ENCODE data around the gene LSM7. TPM values are rescaled to one million over a fixed set of nuclear protein-coding genes. Genes with fewer than 3 reads are reported as not detected.

The LSM7 gene
- total and polyA plus RNA-seq, 9 of the 15 experiments (the other 6 are each of a cell fraction or from before 2014, with no cell fraction given) = 40.5 to 690 (median 265) TPM

DNA sequence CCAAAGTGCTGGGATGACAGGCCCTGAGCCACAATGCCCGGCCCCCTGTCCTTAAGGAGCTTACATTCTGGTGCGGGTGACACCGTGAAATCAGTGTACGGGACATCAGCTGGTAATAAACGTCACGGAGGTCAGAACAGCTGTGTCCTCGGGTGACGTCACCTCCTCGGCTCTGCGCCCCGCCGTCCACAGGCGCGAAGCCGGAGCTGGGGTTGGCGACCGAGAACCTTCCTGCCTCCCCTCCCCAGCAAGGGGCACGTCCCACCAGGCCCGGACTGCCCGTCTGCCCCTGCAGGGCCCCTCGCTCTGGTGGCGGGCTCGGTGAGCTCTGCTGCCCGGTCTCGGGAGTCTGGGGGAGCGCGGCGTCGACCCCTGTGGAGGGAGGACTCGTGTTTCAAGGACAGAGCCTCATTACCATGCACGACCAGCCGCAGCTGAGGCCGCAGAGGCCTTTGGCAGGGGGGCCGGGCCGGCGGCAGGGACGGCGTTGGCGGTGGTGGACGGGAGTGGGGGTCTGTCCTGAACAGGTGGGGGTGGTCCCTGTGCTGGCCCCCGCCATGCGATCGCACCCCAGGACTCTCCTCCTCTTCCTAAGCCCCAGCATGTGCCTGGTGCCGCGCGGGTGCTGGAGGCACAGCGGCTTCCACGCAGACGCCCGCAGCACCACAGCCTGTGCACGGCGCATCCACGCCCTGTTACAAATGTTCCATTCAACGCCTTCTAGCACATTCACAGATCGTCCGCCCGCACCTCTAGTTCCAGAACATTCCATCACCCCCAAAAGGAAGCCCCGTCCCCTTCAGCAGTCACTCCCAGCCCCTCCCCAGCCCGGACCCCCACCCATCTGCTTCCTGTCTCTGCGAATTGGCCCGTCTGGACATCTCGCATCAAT, 25.8 kb downstream of the LSM7 start (continued):
- TF ChIP-seq, protein P1, sequence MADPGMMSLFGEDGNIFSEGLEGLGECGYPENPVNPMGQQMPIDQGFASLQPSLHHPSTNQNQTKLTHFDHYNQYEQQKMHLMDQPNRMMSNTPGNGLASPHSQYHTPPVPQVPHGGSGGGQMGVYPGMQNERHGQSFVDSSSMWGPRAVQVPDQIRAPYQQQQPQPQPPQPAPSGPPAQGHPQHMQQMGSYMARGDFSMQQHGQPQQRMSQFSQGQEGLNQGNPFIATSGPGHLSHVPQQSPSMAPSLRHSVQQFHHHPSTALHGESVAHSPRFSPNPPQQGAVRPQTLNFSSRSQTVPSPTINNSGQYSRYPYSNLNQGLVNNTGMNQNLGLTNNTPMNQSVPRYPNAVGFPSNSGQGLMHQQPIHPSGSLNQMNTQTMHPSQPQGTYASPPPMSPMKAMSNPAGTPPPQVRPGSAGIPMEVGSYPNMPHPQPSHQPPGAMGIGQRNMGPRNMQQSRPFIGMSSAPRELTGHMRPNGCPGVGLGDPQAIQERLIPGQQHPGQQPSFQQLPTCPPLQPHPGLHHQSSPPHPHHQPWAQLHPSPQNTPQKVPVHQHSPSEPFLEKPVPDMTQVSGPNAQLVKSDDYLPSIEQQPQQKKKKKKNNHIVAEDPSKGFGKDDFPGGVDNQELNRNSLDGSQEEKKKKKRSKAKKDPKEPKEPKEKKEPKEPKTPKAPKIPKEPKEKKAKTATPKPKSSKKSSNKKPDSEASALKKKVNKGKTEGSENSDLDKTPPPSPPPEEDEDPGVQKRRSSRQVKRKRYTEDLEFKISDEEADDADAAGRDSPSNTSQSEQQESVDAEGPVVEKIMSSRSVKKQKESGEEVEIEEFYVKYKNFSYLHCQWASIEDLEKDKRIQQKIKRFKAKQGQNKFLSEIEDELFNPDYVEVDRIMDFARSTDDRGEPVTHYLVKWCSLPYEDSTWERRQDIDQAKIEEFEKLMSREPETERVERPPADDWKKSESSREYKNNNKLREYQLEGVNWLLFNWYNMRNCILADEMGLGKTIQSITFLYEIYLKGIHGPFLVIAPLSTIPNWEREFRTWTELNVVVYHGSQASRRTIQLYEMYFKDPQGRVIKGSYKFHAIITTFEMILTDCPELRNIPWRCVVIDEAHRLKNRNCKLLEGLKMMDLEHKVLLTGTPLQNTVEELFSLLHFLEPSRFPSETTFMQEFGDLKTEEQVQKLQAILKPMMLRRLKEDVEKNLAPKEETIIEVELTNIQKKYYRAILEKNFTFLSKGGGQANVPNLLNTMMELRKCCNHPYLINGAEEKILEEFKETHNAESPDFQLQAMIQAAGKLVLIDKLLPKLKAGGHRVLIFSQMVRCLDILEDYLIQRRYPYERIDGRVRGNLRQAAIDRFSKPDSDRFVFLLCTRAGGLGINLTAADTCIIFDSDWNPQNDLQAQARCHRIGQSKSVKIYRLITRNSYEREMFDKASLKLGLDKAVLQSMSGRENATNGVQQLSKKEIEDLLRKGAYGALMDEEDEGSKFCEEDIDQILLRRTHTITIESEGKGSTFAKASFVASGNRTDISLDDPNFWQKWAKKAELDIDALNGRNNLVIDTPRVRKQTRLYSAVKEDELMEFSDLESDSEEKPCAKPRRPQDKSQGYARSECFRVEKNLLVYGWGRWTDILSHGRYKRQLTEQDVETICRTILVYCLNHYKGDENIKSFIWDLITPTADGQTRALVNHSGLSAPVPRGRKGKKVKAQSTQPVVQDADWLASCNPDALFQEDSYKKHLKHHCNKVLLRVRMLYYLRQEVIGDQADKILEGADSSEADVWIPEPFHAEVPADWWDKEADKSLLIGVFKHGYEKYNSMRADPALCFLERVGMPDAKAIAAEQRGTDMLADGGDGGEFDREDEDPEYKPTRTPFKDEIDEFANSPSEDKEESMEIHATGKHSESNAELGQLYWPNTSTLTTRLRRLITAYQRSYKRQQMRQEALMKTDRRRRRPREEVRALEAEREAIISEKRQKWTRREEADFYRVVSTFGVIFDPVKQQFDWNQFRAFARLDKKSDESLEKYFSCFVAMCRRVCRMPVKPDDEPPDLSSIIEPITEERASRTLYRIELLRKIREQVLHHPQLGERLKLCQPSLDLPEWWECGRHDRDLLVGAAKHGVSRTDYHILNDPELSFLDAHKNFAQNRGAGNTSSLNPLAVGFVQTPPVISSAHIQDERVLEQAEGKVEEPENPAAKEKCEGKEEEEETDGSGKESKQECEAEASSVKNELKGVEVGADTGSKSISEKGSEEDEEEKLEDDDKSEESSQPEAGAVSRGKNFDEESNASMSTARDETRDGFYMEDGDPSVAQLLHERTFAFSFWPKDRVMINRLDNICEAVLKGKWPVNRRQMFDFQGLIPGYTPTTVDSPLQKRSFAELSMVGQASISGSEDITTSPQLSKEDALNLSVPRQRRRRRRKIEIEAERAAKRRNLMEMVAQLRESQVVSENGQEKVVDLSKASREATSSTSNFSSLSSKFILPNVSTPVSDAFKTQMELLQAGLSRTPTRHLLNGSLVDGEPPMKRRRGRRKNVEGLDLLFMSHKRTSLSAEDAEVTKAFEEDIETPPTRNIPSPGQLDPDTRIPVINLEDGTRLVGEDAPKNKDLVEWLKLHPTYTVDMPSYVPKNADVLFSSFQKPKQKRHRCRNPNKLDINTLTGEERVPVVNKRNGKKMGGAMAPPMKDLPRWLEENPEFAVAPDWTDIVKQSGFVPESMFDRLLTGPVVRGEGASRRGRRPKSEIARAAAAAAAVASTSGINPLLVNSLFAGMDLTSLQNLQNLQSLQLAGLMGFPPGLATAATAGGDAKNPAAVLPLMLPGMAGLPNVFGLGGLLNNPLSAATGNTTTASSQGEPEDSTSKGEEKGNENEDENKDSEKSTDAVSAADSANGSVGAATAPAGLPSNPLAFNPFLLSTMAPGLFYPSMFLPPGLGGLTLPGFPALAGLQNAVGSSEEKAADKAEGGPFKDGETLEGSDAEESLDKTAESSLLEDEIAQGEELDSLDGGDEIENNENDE (IDR thresholded peaks at IDR 0.05; ENCODE audit: low read depth, low read length) = no peak
- peak in 1 of 2 experiments; percentile 68 for TF ChIP-seq E2F6 (IDR thresholded peaks at IDR 0.05; ENCODE audit: borderline replicate concordance in 1 of 2, extremely low read depth in 1 of 2, insufficient read depth in 1 of 2, insufficient read length in 1 of 2, low read depth in 1 of 2, low read length in 1 of 2, poor library complexity in 1 of 2, severe bottlenecking in 1 of 2)
- TF ChIP-seq, protein P2, sequence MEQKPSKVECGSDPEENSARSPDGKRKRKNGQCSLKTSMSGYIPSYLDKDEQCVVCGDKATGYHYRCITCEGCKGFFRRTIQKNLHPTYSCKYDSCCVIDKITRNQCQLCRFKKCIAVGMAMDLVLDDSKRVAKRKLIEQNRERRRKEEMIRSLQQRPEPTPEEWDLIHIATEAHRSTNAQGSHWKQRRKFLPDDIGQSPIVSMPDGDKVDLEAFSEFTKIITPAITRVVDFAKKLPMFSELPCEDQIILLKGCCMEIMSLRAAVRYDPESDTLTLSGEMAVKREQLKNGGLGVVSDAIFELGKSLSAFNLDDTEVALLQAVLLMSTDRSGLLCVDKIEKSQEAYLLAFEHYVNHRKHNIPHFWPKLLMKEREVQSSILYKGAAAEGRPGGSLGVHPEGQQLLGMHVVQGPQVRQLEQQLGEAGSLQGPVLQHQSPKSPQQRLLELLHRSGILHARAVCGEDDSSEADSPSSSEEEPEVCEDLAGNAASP (IDR thresholded peaks at IDR 0.05) = no peak
- peak; percentile 38; the same call in 1 of the 2 replicates for TF ChIP-seq POLR2G (IDR thresholded peaks at IDR 0.05; ENCODE audit: low read depth, low read length)
- TF ChIP-seq NRF1 (conservative IDR thresholded peaks at IDR 0.05 in 1 of 2, IDR thresholded peaks at IDR 0.05 in 1 of 2) = 0 out of 4 replicates have a peak, but pooled peaks of 1 of the 2 experiments have one; percentile 26
- TF ChIP-seq, protein P3, sequence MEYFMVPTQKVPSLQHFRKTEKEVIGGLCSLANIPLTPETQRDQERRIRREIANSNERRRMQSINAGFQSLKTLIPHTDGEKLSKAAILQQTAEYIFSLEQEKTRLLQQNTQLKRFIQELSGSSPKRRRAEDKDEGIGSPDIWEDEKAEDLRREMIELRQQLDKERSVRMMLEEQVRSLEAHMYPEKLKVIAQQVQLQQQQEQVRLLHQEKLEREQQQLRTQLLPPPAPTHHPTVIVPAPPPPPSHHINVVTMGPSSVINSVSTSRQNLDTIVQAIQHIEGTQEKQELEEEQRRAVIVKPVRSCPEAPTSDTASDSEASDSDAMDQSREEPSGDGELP (CRISPR knock-in tag; IDR thresholded peaks at IDR 0.05; ENCODE audit: borderline replicate concordance) = peak; percentile 99

Data from K562 (cell line).